ENCODE results near the gene AGRN. TPM values are rescaled to one million over a fixed set of nuclear protein-coding genes. Genes with fewer than 3 reads are reported as not detected.

AGRN gene
- total RNA-seq (2021) = 173 and 175 TPM in 2 replicates
- long read RNA-seq, partial matches to known transcripts = 14 of 16 reads
- long read RNA-seq, other reads (novel, unspliced or antisense) = 0 of 16 reads

GRCh38 chr1:1020000-1020404, at the start of gene AGRN:
Gene AGRN (plus strand): TSS chr1:1020120. CDS start chr1:1020173, 53 bp downstream.
- Histone ChIP-seq H2AK5ac (ENCODE audit: insufficient read length, low read length) (no peak within 1 kb of the TSS), H2BK15ac (ENCODE audit: low read depth, low read length) (no peak within 1 kb of the TSS), H4K20me1 (ENCODE audit: control insufficient read depth, insufficient read depth, insufficient read length) (peaks cover 3% of the 10 kb centered on the region), H3T11ph (ENCODE audit: low read length) (no peak within 1 kb of the TSS), H2BK120ac (ENCODE audit: low read depth, low read length, poor library complexity, severe bottlenecking) (no peak within 1 kb of the TSS), H2BK20ac (ENCODE audit: low read depth, low read length, poor library complexity, severe bottlenecking) (no peak within 1 kb of the TSS), H2BK5ac (ENCODE audit: insufficient read length, low read length) (no peak within 1 kb of the TSS), H3K23me2 (ENCODE audit: insufficient read length, low read depth, low read length, poor library complexity, severe bottlenecking) (peaks cover 7% of the 10 kb centered on the region), H3K14ac (ENCODE audit: insufficient read depth, low read length) (no peak within 1 kb of the TSS; the same call in 1 of the 2 replicates), H3K79me1 (ENCODE audit: insufficient read depth, low read depth, low read length, poor library complexity, severe bottlenecking) (peaks cover 4% of the 10 kb centered on the region), H3K56ac (ENCODE audit: insufficient read length, low read depth, low read length) (no peak within 1 kb of the TSS), H3K27ac (ENCODE audit: insufficient read length, low read depth, low read length) (no peak within 1 kb of the TSS), H3K27me3 (ENCODE audit: insufficient read depth, low read length) (no peaks in the 10 kb centered on the region), H3K23ac (ENCODE audit: insufficient read length, low read depth, low read length) (no peak within 1 kb of the TSS), H2BK12ac (ENCODE audit: insufficient read length, low read depth, low read length) (no peak within 1 kb of the TSS), H4K5ac (ENCODE audit: insufficient read length, low read depth, low read length) (no peak within 1 kb of the TSS), H3K4ac (ENCODE audit: low read depth, low read length) (no peak within 1 kb of the TSS), H4K8ac (replicated peaks; ENCODE audit: insufficient read length, low read depth, low read length) (no peak within 1 kb of the TSS), H3K18ac (ENCODE audit: insufficient read length, low read depth, low read length) (peak within 1 kb of the TSS; percentile 57), H3K4me1 (ENCODE audit: insufficient read depth, low read length) (peaks cover 4% of the 10 kb centered on the region; the same call in 1 of the 2 replicates), H2AFZ (ENCODE audit: low read length) (no peak within 1 kb of the TSS), H4K91ac (ENCODE audit: insufficient read length, low read depth, low read length) (no peak within 1 kb of the TSS), H3K9ac (ENCODE audit: extremely low read depth, insufficient read length, low read length) (peak within 1 kb of the TSS; percentile 43), H3K79me2 (ENCODE audit: insufficient read depth, low read length) (peaks cover 2% of the 10 kb centered on the region; the same call in 1 of the 2 replicates), H3K4me2 (ENCODE audit: insufficient read depth, insufficient read length, low read length) (peak within 1 kb of the TSS; percentile 63), H3K9me3 (ENCODE audit: control insufficient read depth, low read depth, low read length) (no peaks in the 10 kb centered on the region)
- Mint-ChIP-seq H3K9me3 (no peaks in the 10 kb centered on the region; a peak in 1 of 5 replicates), H3K27me3 (ENCODE audit: low read depth) (peaks cover 8% of the 10 kb centered on the region), H3K27ac (no peak within 1 kb of the TSS), H3K4me1 (peaks cover 18 to 38% of the 10 kb centered on the region in 2 experiments), H3K4me3 (peak within 1 kb of the TSS; percentile 63 to 77), H3K36me3 (ENCODE audit: insufficient read depth in 1 of 3, low read depth in 3 of 3) (peaks cover 3 to 15% (median 10%) of the 10 kb centered on the region in 3 experiments; a peak in 6 of 7 replicates)
- no CpG with 5 or more reads among the region's 58 CpGs for WGBS (ENCODE audit: extremely low coverage, insufficient read length, low lambda C conversion rate)
- DNase-seq = peak; percentile 52
- TF ChIP-seq CTCF (conservative IDR thresholded peaks at IDR 0.05) = no peak

All from H9 (cell line).